T-helper 2 cell (primary cell): Measurements from ENCODE around the gene NMNAT2.

Experiments used
- DNase-seq, 5 experiments: peaks; one replicate each; pipeline versions ENCODE4 v3.0.0 to v3.0.0-alpha.2; 2012 to 2022

Gene NMNAT2

GRCh38 chr1:183205196-183205781 lies 212.9 kb downstream of the NMNAT2 start:
- no peak for DNase-seq

- peak in 1 of 5 experiments; percentile 39 for DNase-seq
Measured at GRCh38 chr1:183203094-183203493, 215.1 kb downstream of the NMNAT2 start.

GRCh38 chr1:183200451-183200850 lies 217.7 kb downstream of the NMNAT2 start:
- DNase-seq = no peak

GRCh38 chr1:183199304-183199703 lies 218.9 kb downstream of the NMNAT2 start:
- no peak for DNase-seq

- DNase-seq = no peak
Measured at GRCh38 chr1:183198463-183198862, 219.7 kb downstream of the NMNAT2 start.
